Naive B cell (primary cell): ENCODE data around the gene PCDHGA5. TPM values are rescaled to one million over a fixed set of nuclear protein-coding genes. Genes with fewer than 3 reads are reported as not detected.
"Not testable (repeated sequence)": the region's sequence is repeated elsewhere in the genome, so short reads cannot be mapped to it uniquely, and the experiment has no call there.

Source experiments
- ATAC-seq, 2 donors: fragments of 150-1000 bp; cut with Tn5 transposase; 2 replicates each; pipeline ENCODE4 v1.10.0; 2021; ENCODE audit warnings: low read depth in 2 of 2, mild to moderate bottlenecking in 2 of 2, moderate library complexity in 2 of 2
- DNase-seq: peaks from one replicate; pipeline ENCODE4 v3.0.0; 2022
- H3K27ac Mint-ChIP-seq, 6 donors: one replicate each; pipeline ENCODE4 v1.8.0; 2020 to 2022; ENCODE audit warnings: mild to moderate bottlenecking in 6 of 6, mixed read lengths in 6 of 6, moderate library complexity in 5 of 6, inconsistent platforms in 2 of 6
- H3K27me3 Mint-ChIP-seq, 3 donors: one replicate each; pipeline ENCODE4 v1.8.0; 2021 to 2022; ENCODE audit warnings: mixed read lengths in 3 of 3, mild to moderate bottlenecking in 1 of 3
- H3K36me3 Mint-ChIP-seq, 2 donors: one replicate each; pipeline ENCODE4 v1.8.0; 2020 to 2022; ENCODE audit warnings: mixed read lengths in 2 of 2, inconsistent platforms in 1 of 2, mild to moderate bottlenecking in 1 of 2
- H3K4me1 Mint-ChIP-seq, 3 donors: one replicate each; pipeline ENCODE4 v1.8.0; 2020 to 2022; ENCODE audit warnings: mixed read lengths in 3 of 3, inconsistent platforms in 1 of 3, mild to moderate bottlenecking in 1 of 3, moderate library complexity in 1 of 3
- H3K4me3 Mint-ChIP-seq, 8 donors: one replicate each; pipeline ENCODE4 v1.8.0; 2020 to 2022; ENCODE audit warnings: mild to moderate bottlenecking in 8 of 8, mixed read lengths in 8 of 8, moderate library complexity in 8 of 8, inconsistent platforms in 2 of 8
- H3K9me3 Mint-ChIP-seq, 7 donors: one replicate each; pipeline ENCODE4 v1.8.0; 2020 to 2022; ENCODE audit warnings: mixed read lengths in 7 of 7, mild to moderate bottlenecking in 5 of 7, inconsistent platforms in 2 of 7, moderate library complexity in 1 of 7
- polyA plus RNA-seq, 6 donors: library from polyadenylated mRNA; unstranded; fragments of 300-500 nt; fragmentation: Illumina TruSeq; gene quantifications; one replicate each; pipeline ENCODE4 v1.2.3, GENCODE V29; 2021; ENCODE audit warnings: low read depth in 6 of 6

The PCDHGA5 gene
- under 1 TPM in 1 of 6 donors, not detected in 5; 0.10 TPM for polyA plus RNA-seq

- ATAC-seq (no peak), DNase-seq (no peak)
- Mint-ChIP-seq H3K4me3 (peak within 1 kb of the TSS in 3 of 8 donors; percentile 38 to 70 (median 65)), H3K27me3 (peaks cover 50 to 76% (median 75%) of the 10 kb centered on the region in 3 donors), H3K36me3 (peaks cover 26 to 54% of the 10 kb centered on the region in 2 donors), H3K27ac (peak within 1 kb of the TSS in 2 of 6 donors; percentile 77 to 88), H3K4me1 (peaks cover 0 to 12% (median 6%) of the 10 kb centered on the region in 3 donors), H3K9me3 (peaks cover 17 to 77% (median 60%) of the 10 kb centered on the region in 7 donors)
Observed at GRCh38 chr5:141363952-141364660, at the start of gene PCDHGA5. TSS of gene PCDHGA5 (plus strand) at chr5:141364162. CDS start at chr5:141364331, 169 bp downstream.

- ATAC-seq, H3K27me3 Mint-ChIP-seq, DNase-seq: not testable (repeated sequence)
- Mint-ChIP-seq H3K27ac (peak overlapping the region in 1 of 6 donors; percentile 41), H3K4me1 (peaks cover 31 to 39% (median 38%) of the 10 kb centered on the region in 3 donors), H3K9me3 (peaks cover 19 to 97% (median 83%) of the 10 kb centered on the region in 7 donors), H3K4me3 (peak overlapping the region in 2 of 8 donors; percentile 19 to 40), H3K36me3 (peaks cover 56 to 64% of the 10 kb centered on the region in 2 donors)
Observed at GRCh38 chr5:141316963-141317362, 47.0 kb upstream of the PCDHGA5 start.

GRCh38 chr5:141319202-141319601 lies 44.8 kb upstream of the PCDHGA5 start:
- peaks cover 31 to 39% (median 35%) of the 10 kb centered on the region in 3 donors for H3K4me1 Mint-ChIP-seq
- no peak for DNase-seq
- H3K27ac Mint-ChIP-seq = peak overlapping the region in 2 of 6 donors; percentile 100
- peaks cover 19 to 85% (median 69%) of the 10 kb centered on the region in 7 donors for H3K9me3 Mint-ChIP-seq
- no peaks in the 10 kb centered on the region for H3K27me3 Mint-ChIP-seq
- no peak for ATAC-seq
- H3K4me3 Mint-ChIP-seq = peak overlapping the region; percentile 15 to 100 (median 94)
- H3K36me3 Mint-ChIP-seq = peaks cover 44 to 49% of the 10 kb centered on the region in 2 donors

- DNase-seq = no peak
- ATAC-seq = no peak
- Mint-ChIP-seq H3K4me3 (peak overlapping the region; percentile 93 to 100 (median 98)), H3K36me3 (peaks cover 39 to 44% of the 10 kb centered on the region in 2 donors), H3K9me3 (peaks cover 19 to 81% (median 66%) of the 10 kb centered on the region in 7 donors), H3K4me1 (peaks cover 31 to 39% (median 35%) of the 10 kb centered on the region in 3 donors), H3K27ac (peak overlapping the region in 5 of 6 donors; percentile 99 to 100 (median 100)), H3K27me3 (no peaks in the 10 kb centered on the region)
Observed at GRCh38 chr5:141319699-141320098, 44.3 kb upstream of the PCDHGA5 start.

- no peaks in the 10 kb centered on the region for H3K27me3 Mint-ChIP-seq
- peaks cover 13 to 78% (median 61%) of the 10 kb centered on the region in 7 donors for H3K9me3 Mint-ChIP-seq
- ATAC-seq (peak; percentile 89), DNase-seq (peak; percentile 92)
- H3K36me3 Mint-ChIP-seq = peaks cover 31 to 37% of the 10 kb centered on the region in 2 donors
- peak within 1 kb of the TSS; percentile 96 to 100 (median 100) for H3K27ac Mint-ChIP-seq
- peak within 1 kb of the TSS; percentile 93 to 100 (median 98) for H3K4me3 Mint-ChIP-seq
- H3K4me1 Mint-ChIP-seq = peaks cover 28 to 33% (median 33%) of the 10 kb centered on the region in 3 donors
Observed at GRCh38 chr5:141320225-141321169, 43.5 kb upstream of the PCDHGA5 start, which contains the start of gene TAF7. TSS of gene TAF7 (minus strand) at chr5:141320784. CDS start at chr5:141320044, 740 bp downstream.

- peaks cover 10 to 72% (median 61%) of the 10 kb centered on the region in 7 donors for H3K9me3 Mint-ChIP-seq
- ATAC-seq (no peak), DNase-seq (no peak)
- peaks cover 0 to 12% (median 11%) of the 10 kb centered on the region in 3 donors for H3K27me3 Mint-ChIP-seq
- H3K4me1 Mint-ChIP-seq = peaks cover 29 to 40% (median 39%) of the 10 kb centered on the region in 3 donors
- peaks cover 32 to 37% of the 10 kb centered on the region in 2 donors for H3K36me3 Mint-ChIP-seq
- H3K4me3 Mint-ChIP-seq = peak overlapping the region in 5 of 8 donors; percentile 13 to 96 (median 93)
- peak overlapping the region in 2 of 6 donors; percentile 41 to 100 for H3K27ac Mint-ChIP-seq
Observed at GRCh38 chr5:141322261-141322660, 41.7 kb upstream of the PCDHGA5 start.

GRCh38 chr5:141326088-141326854 lies 37.7 kb upstream of the PCDHGA5 start:
- H3K36me3 Mint-ChIP-seq = peaks cover 6 to 18% of the 10 kb centered on the region in 2 donors
- ATAC-seq = peak; percentile 91 to 95
- H3K9me3 Mint-ChIP-seq = peaks cover 5 to 76% (median 47%) of the 10 kb centered on the region in 7 donors
- peak overlapping the region in 3 of 6 donors; percentile 51 to 80 (median 71) for H3K27ac Mint-ChIP-seq
- DNase-seq = peak; percentile 57
- H3K27me3 Mint-ChIP-seq = peaks cover 27 to 43% (median 39%) of the 10 kb centered on the region in 3 donors
- H3K4me3 Mint-ChIP-seq = peak overlapping the region; percentile 86 to 97 (median 92)
- peaks cover 4 to 14% (median 11%) of the 10 kb centered on the region in 3 donors for H3K4me1 Mint-ChIP-seq

GRCh38 chr5:141328231-141328630 lies 35.7 kb upstream of the PCDHGA5 start:
- Mint-ChIP-seq H3K4me1 (peaks cover 4 to 11% (median 11%) of the 10 kb centered on the region in 3 donors), H3K27me3 (peaks cover 45 to 61% (median 53%) of the 10 kb centered on the region in 3 donors), H3K36me3 (peaks cover 14 to 23% of the 10 kb centered on the region in 2 donors), H3K9me3 (peaks cover 5 to 76% (median 54%) of the 10 kb centered on the region in 7 donors), H3K27ac (no peak overlapping the region), H3K4me3 (peak overlapping the region in 1 of 8 donors; percentile 12)
- ATAC-seq = no peak
- DNase-seq = no peak

- Mint-ChIP-seq H3K27me3 (peaks cover 66 to 84% (median 72%) of the 10 kb centered on the region in 3 donors), H3K27ac (no peak within 1 kb of the TSS), H3K9me3 (peaks cover 9 to 93% (median 69%) of the 10 kb centered on the region in 7 donors), H3K4me3 (peak within 1 kb of the TSS in 6 of 8 donors; percentile 5 to 70 (median 21)), H3K4me1 (peaks cover 4 to 11% (median 11%) of the 10 kb centered on the region in 3 donors), H3K36me3 (peaks cover 24 to 30% of the 10 kb centered on the region in 2 donors)
- ATAC-seq = peak in 1 of 2 donors; percentile 33
- DNase-seq = no peak
Observed at GRCh38 chr5:141330299-141331080, 33.5 kb upstream of the PCDHGA5 start, which contains the start of gene PCDHGA1. TSS of gene PCDHGA1 (plus strand) at chr5:141330514.

- H3K4me1 Mint-ChIP-seq, H3K4me3 Mint-ChIP-seq, H3K27ac Mint-ChIP-seq, DNase-seq, ATAC-seq: not testable (repeated sequence)
- H3K27me3 Mint-ChIP-seq = peaks cover 75 to 90% (median 85%) of the 10 kb centered on the region in 3 donors
- peaks cover 9 to 93% (median 75%) of the 10 kb centered on the region in 7 donors for H3K9me3 Mint-ChIP-seq
- H3K36me3 Mint-ChIP-seq = peaks cover 14 to 30% of the 10 kb centered on the region in 2 donors
Observed at GRCh38 chr5:141332571-141332970, 31.4 kb upstream of the PCDHGA5 start.

GRCh38 chr5:141338538-141339306 lies 25.2 kb upstream of the PCDHGA5 start, which contains the start of gene PCDHGA2:
TSS of gene PCDHGA2 (plus strand) at chr5:141338760.
- peak within 1 kb of the TSS in 1 of 6 donors; percentile 69 for H3K27ac Mint-ChIP-seq
- peaks cover 19 to 92% (median 70%) of the 10 kb centered on the region in 7 donors for H3K9me3 Mint-ChIP-seq
- peaks cover 76 to 92% (median 87%) of the 10 kb centered on the region in 3 donors for H3K27me3 Mint-ChIP-seq
- peaks cover 9 to 31% of the 10 kb centered on the region in 2 donors for H3K36me3 Mint-ChIP-seq
- peak within 1 kb of the TSS in 2 of 8 donors; percentile 8 to 65 for H3K4me3 Mint-ChIP-seq
- ATAC-seq (no peak), DNase-seq (no peak)
- peaks cover 0 to 3% (median 0%) of the 10 kb centered on the region in 3 donors for H3K4me1 Mint-ChIP-seq
